ENCODE measurements around the gene BAD.

The BAD gene

GRCh38 chr11:64253043-64253442 is 31.4 kb downstream of the BAD start:
- H3K4me3 ChIP-seq (replicated peaks; ENCODE audit: low read depth, low read length) = peak overlapping the region; percentile 84
- DNase-seq (ENCODE audit: extremely low read depth, low read depth) = no peak
- no peak for TF ChIP-seq CTCF (IDR thresholded peaks at IDR 0.05; ENCODE audit: low read depth, low read length, missing control alignments)

- TF ChIP-seq CTCF (IDR thresholded peaks at IDR 0.05; ENCODE audit: low read depth, low read length, missing control alignments) = peak; percentile 58
- peak overlapping the region; percentile 84 for H3K4me3 ChIP-seq (replicated peaks; ENCODE audit: low read depth, low read length)
- no peak for DNase-seq (ENCODE audit: extremely low read depth, low read depth)
Observed at GRCh38 chr11:64252003-64252872, 32.2 kb downstream of the BAD start.

- DNase-seq (ENCODE audit: extremely low read depth, low read depth) = no peak
- TF ChIP-seq CTCF (IDR thresholded peaks at IDR 0.05; ENCODE audit: low read depth, low read length, missing control alignments) = no peak
- H3K4me3 ChIP-seq (replicated peaks; ENCODE audit: low read depth, low read length) = peak overlapping the region; percentile 84
Observed at GRCh38 chr11:64251753-64252002, 32.8 kb downstream of the BAD start.

GRCh38 chr11:64251016-64251752 is 33.3 kb downstream of the BAD start, which contains the start of gene PLCB3:
PLCB3 (plus strand) TSS chr11:64251530; CDS start chr11:64251650, 120 bp downstream.
- TF ChIP-seq CTCF (IDR thresholded peaks at IDR 0.05; ENCODE audit: low read depth, low read length, missing control alignments) = peak; percentile 52
- H3K4me3 ChIP-seq (replicated peaks; ENCODE audit: low read depth, low read length) = peak within 1 kb of the TSS; percentile 84
- DNase-seq (ENCODE audit: extremely low read depth, low read depth) = no peak

GRCh38 chr11:64250415-64251015 is 34.0 kb downstream of the BAD start:
- TF ChIP-seq CTCF (IDR thresholded peaks at IDR 0.05; ENCODE audit: low read depth, low read length, missing control alignments) = no peak
- DNase-seq (ENCODE audit: extremely low read depth, low read depth) = no peak
- peak overlapping the region; percentile 49 for H3K4me3 ChIP-seq (replicated peaks; ENCODE audit: low read depth, low read length)

GRCh38 chr11:64249563-64250414 is 34.7 kb downstream of the BAD start:
- no peak overlapping the region for H3K4me3 ChIP-seq (replicated peaks; ENCODE audit: low read depth, low read length)
- DNase-seq (ENCODE audit: extremely low read depth, low read depth) = no peak
- no peak for TF ChIP-seq CTCF (IDR thresholded peaks at IDR 0.05; ENCODE audit: low read depth, low read length, missing control alignments)

Data from HFF-Myc (cell line).